WTC11 (cell line): ENCODE data around the gene FMNL1.

Source experiments
- CBFB ChIP-seq: sonication (generic); formaldehyde crosslinking; IDR thresholded peaks from 2 replicates; pipeline ENCODE4 v1.8.1; 2022; ENCODE audit warnings: mild to moderate bottlenecking, low read depth, missing genetic modification reagents
- HMGA2 ChIP-seq: fragments of 250-450 bp; sonication (Bioruptor Pico); IDR thresholded peaks from 2 replicates; pipeline ENCODE4 v1.4.0; 2021; ENCODE audit warnings: mild to moderate bottlenecking, moderate library complexity

DNA sequence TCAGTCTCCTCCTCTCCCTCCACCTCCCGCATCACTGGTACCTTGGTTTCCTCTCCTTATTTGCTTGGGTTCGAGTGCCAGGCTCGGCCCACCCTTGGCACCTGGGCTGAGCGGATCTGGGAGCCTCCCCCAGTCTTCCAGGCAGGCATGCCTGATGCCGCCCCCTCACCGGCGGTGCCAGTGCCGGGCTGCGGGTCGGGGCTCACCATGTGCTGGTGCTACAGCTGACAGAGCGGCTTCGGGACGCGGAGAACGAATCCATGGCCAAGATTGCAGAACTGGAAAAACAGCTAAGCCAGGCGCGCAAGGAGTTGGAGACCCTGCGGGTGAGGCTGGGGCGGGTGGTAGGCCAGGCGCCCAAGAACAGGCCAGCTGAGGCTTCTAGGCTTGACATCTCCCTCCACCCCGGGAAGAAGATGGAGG, 19.2 kb downstream of the FMNL1 start:
- TF ChIP-seq CBFB (CRISPR knock-in tag) (no peak), HMGA2 (no peak)
